ENCODE results near the gene IGF1R.

The IGF1R gene

GRCh38 chr15:98725874-98726273, 77.5 kb downstream of the IGF1R start:
- DNase-seq (ENCODE audit: low read depth), result no peak

- peak; percentile 83 for DNase-seq (ENCODE audit: low read depth)
These were observed 79.0 kb downstream of the IGF1R start for GRCh38 chr15:98727115-98728040.

DNA sequence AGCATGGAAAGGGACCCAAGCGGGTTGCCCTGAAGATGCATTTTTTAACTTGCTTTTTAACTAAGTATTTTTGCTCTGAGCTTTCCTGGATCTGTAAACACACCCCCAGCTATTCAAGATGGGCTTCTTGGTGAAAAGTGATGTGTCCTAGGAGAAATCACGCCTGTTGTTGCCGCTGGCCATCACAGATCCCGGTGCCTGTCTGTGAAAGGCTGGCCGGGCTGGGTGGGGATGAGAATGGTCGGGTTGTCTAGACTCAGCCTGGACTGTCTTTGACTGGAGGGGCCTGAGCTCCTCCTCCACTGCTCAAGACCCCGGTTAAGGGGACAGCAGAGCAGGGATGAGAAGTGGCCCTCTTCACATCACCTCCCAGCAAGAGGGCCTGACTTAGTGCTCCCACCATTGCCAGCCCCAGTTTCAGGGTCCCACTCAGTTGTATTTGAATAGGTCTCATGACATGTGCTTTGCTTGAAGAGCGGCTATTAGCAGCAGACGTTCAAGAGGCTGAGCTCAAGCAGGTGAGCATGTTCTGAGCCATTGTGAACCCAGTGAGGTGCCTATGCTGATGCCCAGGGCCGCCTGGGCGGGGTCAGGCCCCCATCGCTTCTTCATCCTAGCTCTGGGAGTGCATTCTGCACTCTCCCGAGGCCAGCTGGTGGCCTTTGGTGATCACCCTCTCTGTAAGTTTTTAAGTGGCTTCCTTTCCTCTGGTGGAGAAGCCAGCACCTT, 79.9 kb downstream of the IGF1R start:
- DNase-seq (ENCODE audit: low read depth), result no peak

GRCh38 chr15:98728811-98729160, 80.4 kb downstream of the IGF1R start:
- DNase-seq (ENCODE audit: low read depth), result no peak

- no peak for DNase-seq (ENCODE audit: low read depth)
These were observed 81.2 kb downstream of the IGF1R start for GRCh38 chr15:98729446-98730042.

DNA sequence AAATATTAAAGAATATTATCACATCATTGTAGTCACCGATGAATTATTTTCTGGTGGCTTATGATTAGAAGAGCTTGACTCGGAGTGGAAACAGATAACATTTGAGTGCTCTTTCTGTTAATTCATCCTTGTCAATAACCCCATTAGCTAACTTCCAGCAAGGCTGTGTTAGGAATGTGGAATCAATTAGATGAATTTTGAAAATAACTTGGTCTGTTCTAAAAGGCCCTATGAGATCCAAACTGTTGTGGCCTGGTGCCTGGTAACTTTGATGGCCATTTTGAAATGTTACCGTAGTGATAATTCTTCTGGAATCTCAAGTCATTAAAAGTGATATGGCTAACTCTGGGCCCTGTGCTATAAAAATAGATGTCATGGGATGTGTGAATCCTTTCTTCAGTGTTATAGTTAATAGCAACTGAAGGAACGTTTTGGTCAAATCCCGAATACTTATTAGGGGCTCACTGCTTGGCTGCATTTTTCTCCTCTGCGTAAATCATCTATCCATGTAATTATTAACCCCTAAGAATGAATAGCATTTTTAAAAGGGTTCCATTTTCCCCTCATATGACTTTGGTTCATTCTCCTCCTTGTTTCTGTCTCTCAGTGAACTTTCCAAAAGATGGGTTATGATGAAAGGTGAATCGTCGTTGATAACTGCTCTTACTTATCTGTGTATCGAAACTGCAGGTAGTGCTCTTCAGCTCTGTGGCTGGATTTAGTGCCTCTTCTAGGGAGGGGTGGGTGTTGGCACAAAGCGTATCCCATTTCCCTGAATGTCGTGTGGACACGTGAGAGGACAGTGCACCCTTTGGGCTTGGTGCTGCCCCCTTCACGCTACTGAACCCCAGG, 82.7 kb downstream of the IGF1R start:
- DNase-seq (ENCODE audit: low read depth), result no peak

GRCh38 chr15:98731712-98732450, 83.5 kb downstream of the IGF1R start:
- no peak for DNase-seq (ENCODE audit: low read depth)

DNA sequence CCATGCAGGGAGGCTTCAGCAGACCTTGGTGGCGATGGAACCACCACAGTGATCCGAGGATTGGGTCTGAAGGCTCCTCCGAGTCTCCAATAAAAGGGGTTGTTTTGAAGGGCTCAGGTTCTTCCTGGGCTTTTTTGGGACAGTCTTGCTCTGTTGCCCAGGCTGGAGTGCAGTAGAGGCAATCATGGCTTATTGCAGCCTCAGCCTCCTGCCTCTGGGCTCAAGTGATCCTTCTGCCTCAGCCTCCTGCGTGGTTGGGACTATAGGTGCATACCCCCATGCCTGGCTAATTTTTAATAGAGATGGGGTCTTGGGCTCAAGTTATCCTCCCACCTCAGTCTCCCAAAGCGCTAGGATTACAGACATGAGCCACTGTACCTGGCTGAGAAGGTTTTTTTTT, 84.8 kb downstream of the IGF1R start:
- DNase-seq (ENCODE audit: low read depth), result no peak

DNA sequence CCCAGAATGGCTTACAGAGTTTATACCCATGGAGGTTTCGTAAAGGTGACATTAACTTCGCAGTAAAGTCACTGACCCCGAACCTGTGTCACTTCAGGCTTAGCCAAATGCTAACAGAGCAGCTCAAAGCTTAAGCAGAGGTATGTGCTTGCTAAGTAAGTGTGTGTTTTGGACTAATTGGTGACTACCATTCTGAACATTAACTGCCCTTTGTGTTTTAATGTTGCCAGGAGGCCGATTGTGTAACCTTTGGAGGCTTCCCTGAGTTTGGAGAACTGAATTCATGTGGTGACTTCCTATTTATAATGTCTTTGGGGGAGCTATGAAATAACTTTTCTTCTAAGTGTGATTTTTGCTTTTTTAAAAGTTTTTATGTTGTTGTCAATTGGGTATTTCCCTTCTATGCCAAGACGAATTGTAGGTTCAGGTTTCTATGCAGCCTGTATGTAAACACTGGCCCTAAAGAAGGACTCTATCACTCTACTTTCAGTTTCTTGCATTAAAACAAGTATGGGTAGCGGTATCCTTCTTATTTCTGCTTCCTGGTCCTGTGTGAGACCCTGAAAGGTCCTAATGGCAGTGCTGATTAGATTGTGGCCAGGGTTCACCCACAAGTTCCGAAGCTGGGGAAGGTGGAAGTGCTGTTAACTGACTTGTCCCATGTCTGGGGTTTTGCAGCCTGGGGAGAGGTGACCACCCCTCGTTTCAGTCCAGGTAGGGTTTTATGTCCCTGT, 86.3 kb downstream of the IGF1R start:
- DNase-seq (ENCODE audit: low read depth), result no peak

DNA sequence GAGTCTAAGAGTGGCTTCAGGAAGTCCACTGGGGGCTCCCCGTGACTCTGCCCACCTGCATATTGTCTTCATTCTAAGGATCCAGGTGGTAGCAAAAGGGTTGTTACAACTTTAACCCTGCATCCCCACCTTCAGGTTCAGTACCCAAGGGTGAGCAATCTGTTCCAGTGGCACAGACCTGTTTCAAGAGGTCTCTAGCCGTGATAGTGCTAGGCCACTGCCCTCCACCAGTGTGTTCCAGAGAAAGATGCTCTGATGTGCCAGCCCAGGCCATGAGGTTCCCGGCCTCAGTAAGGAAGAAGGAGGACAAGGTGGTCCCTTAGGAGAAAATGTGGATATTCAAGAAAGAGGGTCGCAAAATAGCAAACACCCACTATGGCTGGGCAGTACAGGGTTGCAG, 87.0 kb downstream of the IGF1R start:
- DNase-seq (ENCODE audit: low read depth), result no peak

- no peak for DNase-seq (ENCODE audit: low read depth)
These were observed 87.7 kb downstream of the IGF1R start for GRCh38 chr15:98735895-98736617.

DNA sequence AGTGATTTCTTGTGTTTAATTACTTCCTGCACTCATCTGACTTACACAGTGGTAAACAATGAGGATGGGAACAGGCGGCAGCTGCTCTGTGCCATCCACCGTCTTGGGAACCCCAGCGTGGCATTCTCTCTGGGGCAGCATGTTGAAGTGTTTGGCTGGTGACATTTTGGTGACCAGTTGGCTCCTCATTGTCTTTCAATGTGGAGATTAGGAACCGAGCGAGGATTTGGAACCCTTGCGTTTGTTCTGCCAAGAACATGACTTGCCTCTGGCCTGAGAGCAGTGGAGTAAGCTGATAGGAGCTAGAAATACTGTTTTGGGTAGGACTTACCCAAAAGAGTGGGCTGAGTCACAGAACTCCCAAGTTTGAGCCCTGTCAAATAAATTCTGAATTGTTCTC, 88.8 kb downstream of the IGF1R start:
- no peak for DNase-seq (ENCODE audit: low read depth)

DNA sequence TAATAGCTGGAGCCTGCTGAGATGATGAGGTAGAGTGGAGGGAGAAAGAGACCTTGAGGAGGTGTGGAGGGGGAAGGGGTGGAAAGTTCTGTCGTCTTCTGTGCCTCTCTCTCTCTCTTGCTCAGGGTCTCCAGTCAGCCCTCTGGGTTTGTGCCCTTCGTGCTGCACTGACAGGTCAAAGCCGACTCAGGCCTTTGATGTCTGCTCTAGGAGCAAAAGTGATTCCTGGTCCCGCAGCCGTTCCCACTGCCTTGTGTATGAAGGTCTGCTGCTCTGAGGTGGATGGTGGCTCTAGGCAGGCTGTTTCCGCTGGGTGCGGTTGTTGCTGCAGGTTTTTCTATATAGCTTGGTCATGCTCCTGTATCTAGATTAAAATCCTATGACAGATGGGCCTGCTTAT, 89.4 kb downstream of the IGF1R start:
- no peak for DNase-seq (ENCODE audit: low read depth)

DNA sequence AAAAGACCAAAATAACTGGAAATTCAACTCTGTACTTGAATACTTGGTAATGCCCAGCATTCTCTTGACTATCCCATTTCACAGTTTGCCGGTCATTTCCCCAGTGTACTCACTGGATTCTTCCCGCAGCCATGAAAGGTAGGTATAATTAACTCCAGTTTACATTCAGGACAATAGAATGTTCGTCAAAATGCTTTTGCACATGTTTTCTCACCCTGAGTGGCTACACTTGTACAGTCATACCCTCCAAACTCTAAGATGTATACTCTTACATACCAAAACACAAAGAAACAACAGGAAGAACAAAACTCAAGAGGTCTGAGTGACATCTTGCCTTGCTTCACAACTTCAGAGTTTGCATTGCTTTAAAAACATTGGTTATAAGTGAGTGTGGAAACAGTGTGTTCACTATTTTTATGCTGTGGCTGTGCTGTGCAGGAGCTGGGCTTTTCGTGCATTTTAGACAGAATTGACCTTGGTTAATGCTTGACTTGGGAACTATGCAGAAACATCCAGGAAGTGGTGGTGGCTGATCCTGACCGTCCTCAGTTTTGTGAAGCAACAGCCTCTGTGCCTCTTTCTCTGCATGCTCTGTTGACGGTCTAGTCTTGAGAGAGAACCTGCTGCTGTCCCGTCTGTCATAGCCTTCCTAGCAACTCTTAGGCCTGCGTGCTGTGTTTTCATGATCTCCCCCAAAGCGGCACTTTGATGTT, 90.5 kb downstream of the IGF1R start:
- DNase-seq (ENCODE audit: low read depth), result no peak

DNA sequence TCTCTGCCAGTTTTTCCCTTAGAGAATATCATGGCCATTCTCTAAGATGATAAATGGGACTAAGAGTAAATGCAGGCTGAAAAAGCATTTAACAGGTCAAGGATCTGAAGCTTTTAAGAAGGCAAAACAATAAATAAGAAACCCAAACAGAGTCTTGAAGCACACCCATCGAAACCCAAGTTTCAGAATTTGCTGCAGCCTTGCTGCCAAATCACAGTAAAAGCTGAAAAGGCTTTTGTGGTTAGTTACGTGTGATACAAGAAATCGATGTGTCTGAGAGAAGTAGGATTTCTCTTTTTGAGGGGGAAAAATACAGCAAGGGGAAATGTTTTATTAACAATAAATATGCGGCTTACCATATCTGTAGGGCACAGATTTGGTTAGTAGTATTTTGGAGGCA, 92.0 kb downstream of the IGF1R start:
- no peak for DNase-seq (ENCODE audit: low read depth)

GRCh38 chr15:98740963-98741362, 92.6 kb downstream of the IGF1R start:
- no peak for DNase-seq (ENCODE audit: low read depth)

DNA sequence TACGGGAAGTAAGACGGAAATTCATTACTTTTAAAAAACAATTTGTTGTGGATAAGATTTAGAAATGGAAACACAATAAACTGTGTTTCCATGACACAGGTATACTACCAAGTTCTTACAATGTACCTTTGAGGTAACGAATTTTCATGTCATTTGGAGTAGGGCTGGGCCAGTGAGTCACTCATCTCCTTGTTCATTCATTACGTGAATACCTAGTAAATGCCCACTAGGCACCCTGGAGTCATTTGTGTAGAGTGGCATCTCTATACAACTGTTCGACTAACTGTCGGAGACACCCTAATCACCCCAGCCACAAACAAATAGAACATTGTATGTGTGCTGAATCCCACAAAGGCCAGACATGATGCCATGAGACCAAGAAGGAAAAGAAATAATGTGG, 94.8 kb downstream of the IGF1R start:
- no peak for DNase-seq (ENCODE audit: low read depth)

- DNase-seq (ENCODE audit: low read depth), result no peak
These were observed 96.2 kb downstream of the IGF1R start for GRCh38 chr15:98744506-98744905.

GRCh38 chr15:98745179-98745578, 96.8 kb downstream of the IGF1R start:
- DNase-seq (ENCODE audit: low read depth), result no peak
